ENCODE measurements around the gene SPATA1.

DNA sequence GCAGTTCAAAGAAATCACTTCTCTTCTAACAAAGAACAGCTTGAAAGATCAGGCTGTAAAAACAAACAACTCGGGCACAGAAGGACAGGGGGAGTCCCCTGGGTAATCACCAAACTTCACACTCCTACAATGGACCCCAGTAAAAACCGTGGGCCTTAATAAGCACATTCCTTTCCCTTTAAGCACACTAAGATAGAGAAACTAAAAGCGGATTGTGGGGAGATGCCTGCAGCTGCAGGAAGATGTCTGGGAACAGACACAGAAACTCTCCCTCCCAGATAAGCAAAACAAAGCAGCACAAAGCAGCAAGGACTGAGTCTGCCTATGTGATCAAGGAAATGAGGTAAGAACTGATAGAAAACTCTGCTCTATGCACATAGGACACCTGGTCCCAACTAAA lies 105.6 kb downstream of the SPATA1 start:
- no peak for TF ChIP-seq TAF1 (IDR thresholded peaks at IDR 0.05; ENCODE audit: low read depth, low read length)
- no peak for TF ChIP-seq JUN (IDR thresholded peaks at IDR 0.05; ENCODE audit: low read depth, low read length)
